ENCODE measurements around the gene METTL3.

METTL3 gene

GRCh38 chr14:21455592-21455911 is 55.6 kb downstream of the METTL3 start:
- H3K9me3 ChIP-seq (ENCODE audit: control insufficient read depth, low read depth, low read length): no peaks in the 10 kb centered on the region
- peak overlapping the region; percentile 95 for H3K9ac ChIP-seq (ENCODE audit: low read length)
- peaks cover 11% of the 10 kb centered on the region for H3K36me3 ChIP-seq (ENCODE audit: control insufficient read depth, low read depth, low read length)
- peak overlapping the region; percentile 98 for H3K4me3 ChIP-seq (ENCODE audit: low read length)
- no peaks in the 10 kb centered on the region for H3K27me3 ChIP-seq (ENCODE audit: control insufficient read depth, insufficient read depth, low read length)
- H3K27ac ChIP-seq (ENCODE audit: low read length): peak overlapping the region; percentile 88
- peaks cover 8% of the 10 kb centered on the region for H3K4me1 ChIP-seq (ENCODE audit: control insufficient read depth, low read depth, low read length)

GRCh38 chr14:21454843-21455544 is 56.1 kb downstream of the METTL3 start:
- Histone ChIP-seq H3K4me3 (ENCODE audit: low read length) (peak overlapping the region; percentile 98), H3K27me3 (ENCODE audit: control insufficient read depth, insufficient read depth, low read length) (no peaks in the 10 kb centered on the region), H3K9ac (ENCODE audit: low read length) (peak overlapping the region; percentile 95), H3K27ac (ENCODE audit: low read length) (peak overlapping the region; percentile 88), H3K4me1 (ENCODE audit: control insufficient read depth, low read depth, low read length) (peaks cover 8% of the 10 kb centered on the region), H3K36me3 (ENCODE audit: control insufficient read depth, low read depth, low read length) (peaks cover 8% of the 10 kb centered on the region), H3K9me3 (ENCODE audit: control insufficient read depth, low read depth, low read length) (no peaks in the 10 kb centered on the region)

- Histone ChIP-seq H3K9ac (ENCODE audit: low read length) (no peak overlapping the region), H3K4me3 (ENCODE audit: low read length) (no peak overlapping the region), H3K36me3 (ENCODE audit: control insufficient read depth, low read depth, low read length) (no peaks in the 10 kb centered on the region)
These were observed 61.3 kb downstream of the METTL3 start for GRCh38 chr14:21449899-21450216.

More at GRCh38 chr14:21449899-21450216, 61.3 kb downstream of the METTL3 start:
- no peaks in the 10 kb centered on the region for H3K27me3 ChIP-seq (ENCODE audit: control insufficient read depth, insufficient read depth, low read length)
- H3K27ac ChIP-seq (ENCODE audit: low read length): no peak overlapping the region
- peaks cover 4% of the 10 kb centered on the region for H3K4me1 ChIP-seq (ENCODE audit: control insufficient read depth, low read depth, low read length)
- H3K9me3 ChIP-seq (ENCODE audit: control insufficient read depth, low read depth, low read length): no peaks in the 10 kb centered on the region
